GM12873 (cell line): ENCODE measurements around the gene PTPRF.

ENCODE experiments used
- CTCF ChIP-seq: IDR thresholded peaks from 2 replicates; pipeline ENCODE4 v1.5.1; 2012; ENCODE audit warnings: low read depth, mild to moderate bottlenecking, moderate library complexity, low read length, control low read depth; ENCODE audit not compliant: insufficient read depth; ENCODE audit errors: missing control alignments

The PTPRF gene

GRCh38 chr1:43545695-43546387, 15.2 kb downstream of the PTPRF start:
- no peak for TF ChIP-seq CTCF

- TF ChIP-seq CTCF, result no peak
Measured at GRCh38 chr1:43546388-43547100, 15.9 kb downstream of the PTPRF start.

GRCh38 chr1:43547538-43548072, 16.9 kb downstream of the PTPRF start:
- no peak for TF ChIP-seq CTCF

GRCh38 chr1:43548285-43549271, 17.9 kb downstream of the PTPRF start:
- TF ChIP-seq CTCF, result no peak

GRCh38 chr1:43549921-43550597, 19.4 kb downstream of the PTPRF start:
- TF ChIP-seq CTCF, result no peak

- TF ChIP-seq CTCF, result no peak
Measured at GRCh38 chr1:43550598-43551246, 20.0 kb downstream of the PTPRF start.
